GM08714 (cell line): ENCODE measurements around the gene WDR20.

Experiments
- H3K4me3 ChIP-seq: fragments of 200-500 bp; sonication (Bioruptor generic); 2 replicates; pipeline ENCODE4 v1.5.1; 2014; ENCODE audit warnings: mild to moderate bottlenecking, low read length, inconsistent platforms
- ZNF274 ChIP-seq: IDR thresholded peaks from 2 replicates; pipeline ENCODE4 v1.6.1; 2012; ENCODE audit warnings: mild to moderate bottlenecking, low read depth, low read length

WDR20 gene

GRCh38 chr14:102209224-102209966, 69.7 kb downstream of the WDR20 start:
- TF ChIP-seq ZNF274 = no peak
- H3K4me3 ChIP-seq = no peak overlapping the region

- no peak for TF ChIP-seq ZNF274
- no peak overlapping the region for H3K4me3 ChIP-seq
Measured at GRCh38 chr14:102210421-102211042, 70.8 kb downstream of the WDR20 start.

GRCh38 chr14:102211240-102211639, 71.5 kb downstream of the WDR20 start:
- no peak for TF ChIP-seq ZNF274
- no peak overlapping the region for H3K4me3 ChIP-seq

GRCh38 chr14:102212356-102212755, 72.7 kb downstream of the WDR20 start:
- TF ChIP-seq ZNF274 = no peak
- no peak overlapping the region for H3K4me3 ChIP-seq

- TF ChIP-seq ZNF274 = no peak
- H3K4me3 ChIP-seq = no peak overlapping the region
Measured at GRCh38 chr14:102212845-102213244, 73.1 kb downstream of the WDR20 start.

GRCh38 chr14:102213470-102213869, 73.8 kb downstream of the WDR20 start:
- no peak overlapping the region for H3K4me3 ChIP-seq
- TF ChIP-seq ZNF274 = no peak

GRCh38 chr14:102213984-102214658, 74.4 kb downstream of the WDR20 start:
- TF ChIP-seq ZNF274 = no peak
- H3K4me3 ChIP-seq = no peak overlapping the region

GRCh38 chr14:102215071-102215470, 75.4 kb downstream of the WDR20 start:
- no peak for TF ChIP-seq ZNF274
- H3K4me3 ChIP-seq = no peak overlapping the region

GRCh38 chr14:102215576-102216250, 76.0 kb downstream of the WDR20 start:
- TF ChIP-seq ZNF274 = no peak
- no peak overlapping the region for H3K4me3 ChIP-seq

- H3K4me3 ChIP-seq = no peak overlapping the region
- no peak for TF ChIP-seq ZNF274
Measured at GRCh38 chr14:102217399-102217798, 77.7 kb downstream of the WDR20 start.

GRCh38 chr14:102217987-102218421, 78.3 kb downstream of the WDR20 start:
- TF ChIP-seq ZNF274 = no peak

GRCh38 chr14:102218688-102219087, 79.0 kb downstream of the WDR20 start:
- H3K4me3 ChIP-seq = no peak overlapping the region
- no peak for TF ChIP-seq ZNF274

More at GRCh38 chr14:102217987-102218421, 78.3 kb downstream of the WDR20 start:
- no peak overlapping the region for H3K4me3 ChIP-seq

- no peak for TF ChIP-seq ZNF274
- no peak overlapping the region for H3K4me3 ChIP-seq
Measured at GRCh38 chr14:102219316-102219715, 79.6 kb downstream of the WDR20 start.

GRCh38 chr14:102220031-102220430, 80.3 kb downstream of the WDR20 start:
- H3K4me3 ChIP-seq = no peak overlapping the region
- TF ChIP-seq ZNF274 = no peak
